ENCODE data around the gene SC5D.
A peak's percentile ranks its signal among the peaks of the same experiment; 100 is the strongest.

The SC5D gene

GRCh38 chr11:121293288-121293594 is 670 bp downstream of the SC5D start:
- no peak for DNase-seq

- DNase-seq = no peak
Measured at GRCh38 chr11:121295246-121296029, 2.9 kb downstream of the SC5D start.

- DNase-seq = no peak
Measured at GRCh38 chr11:121297872-121298271, 5.3 kb downstream of the SC5D start.

- DNase-seq = no peak
Measured at GRCh38 chr11:121298774-121299173, 6.2 kb downstream of the SC5D start.

GRCh38 chr11:121299417-121299816 is 6.8 kb downstream of the SC5D start:
- DNase-seq = no peak

GRCh38 chr11:121300313-121300971 is 7.9 kb downstream of the SC5D start:
- DNase-seq = no peak

- no peak for DNase-seq
Measured at GRCh38 chr11:121300972-121301699, 8.6 kb downstream of the SC5D start.

- DNase-seq = no peak
Measured at GRCh38 chr11:121304759-121305158, 12.2 kb downstream of the SC5D start.

- no peak for DNase-seq
Measured at GRCh38 chr11:121308816-121309215, 16.2 kb downstream of the SC5D start.

- no peak for DNase-seq
Measured at GRCh38 chr11:121309688-121310087, 17.1 kb downstream of the SC5D start.

- DNase-seq = no peak
Measured at GRCh38 chr11:121310908-121311307, 18.3 kb downstream of the SC5D start.

- no peak for DNase-seq
Measured at GRCh38 chr11:121311373-121311772, 18.8 kb downstream of the SC5D start.

- DNase-seq = no peak
Measured at GRCh38 chr11:121312483-121312882, 19.9 kb downstream of the SC5D start.

- DNase-seq = peak; percentile 66
Measured at GRCh38 chr11:121318848-121319834, 26.6 kb downstream of the SC5D start.

GRCh38 chr11:121321614-121322243 is 29.2 kb downstream of the SC5D start:
- DNase-seq = peak; percentile 56

- no peak for DNase-seq
Measured at GRCh38 chr11:121323046-121323607, 30.6 kb downstream of the SC5D start.

GRCh38 chr11:121326230-121326629 is 33.7 kb downstream of the SC5D start:
- no peak for DNase-seq

- DNase-seq = no peak
Measured at GRCh38 chr11:121327553-121327952, 35.0 kb downstream of the SC5D start.

- DNase-seq = peak; percentile 51
Measured at GRCh38 chr11:121328176-121328966, 35.8 kb downstream of the SC5D start.

- DNase-seq = peak; percentile 25
Measured at GRCh38 chr11:121328967-121329679, 36.6 kb downstream of the SC5D start.

Measured in CD4-positive, alpha-beta T cell treated with Interleukin-10 for 1 hour (primary cell).